Psoas muscle (tissue), 8 donors: Measurements from ENCODE around the gene HMGXB3. TPM values are rescaled to one million over a fixed set of nuclear protein-coding genes. Genes with fewer than 3 reads are reported as not detected.

Source experiments
- ATAC-seq, 4 donors: fragments of 200-7000 bp; cut with Tn5 transposase; one replicate each; pipeline ENCODE4 v1.9.1; 2020; ENCODE audit warnings: moderate library complexity in 3 of 4, mild to moderate bottlenecking in 2 of 4
- DNase-seq, 2 donors: peaks; one replicate each; pipeline ENCODE4 v3.0.0-alpha.2; 2020
- H3K27ac ChIP-seq: fragments of 200-600 bp; one replicate; pipeline ENCODE4 v1.8.0; 2022
- H3K27me3 ChIP-seq, 3 donors: fragments of 200-600 bp in 1 of 3; one replicate each; pipeline versions ENCODE4 v1.6.1 to v1.8.0; 2013 to 2022; ENCODE audit warnings: low read length in 2 of 3, mild to moderate bottlenecking in 2 of 3, moderate library complexity in 1 of 3; ENCODE audit not compliant: insufficient read depth in 3 of 3
- H3K36me3 ChIP-seq, 2 donors: fragments of 200-600 bp in 1 of 2; one replicate each; pipeline versions ENCODE4 v1.6.1 to v1.8.0; 2013 to 2022; ENCODE audit warnings: low read depth in 1 of 2, mild to moderate bottlenecking in 1 of 2, moderate library complexity in 1 of 2; ENCODE audit not compliant: insufficient read depth in 1 of 2
- H3K4me1 ChIP-seq: fragments of 200-600 bp; one replicate; pipeline ENCODE4 v1.8.0; 2022
- H3K4me3 ChIP-seq: fragments of 200-600 bp; one replicate; pipeline ENCODE4 v1.8.0; 2022; ENCODE audit warnings: mild to moderate bottlenecking
- H3K9me3 ChIP-seq: fragments of 200-600 bp; one replicate; pipeline ENCODE4 v1.8.0; 2022
- CTCF ChIP-seq: fragments of 200-600 bp; IDR thresholded peaks from one replicate; pipeline ENCODE4 v1.8.0; 2022; ENCODE audit warnings: antibody characterized with exemption
- WGBS, 3 donors: extraction: QIAGEN DNeasy Blood & Tissue Kit; methylation state at CpG; one replicate each; pipeline versions ENCODE4 v1.1.6 to v1.1.7; 2013; 5-methylcytosine and 5-hydroxymethylcytosine counted together
- intact Hi-C, 2 donors: fragments of 100-400 bp; cut with DNase I; formaldehyde crosslinking; loops; one replicate each; pipeline versions ENCODE4 v1.11.0 to v1.14.2; 2022
- polyA plus RNA-seq, 3 donors: library from polyadenylated mRNA; stranded (reverse); fragments of 200-250 nt; gene quantifications; one replicate each; pipeline ENCODE4 v1.2.3, GENCODE V29; 2013
- total RNA-seq, 4 donors: library from RNA; stranded (reverse); fragmentation: NEBNext Ultra II Directional in 2 of 4; extraction: Animal tissue kit (Norgen Biotek cat#: 25700) in 2 of 4; gene quantifications; one replicate each; pipeline versions ENCODE4 v1.2.1 to v1.2.4, GENCODE V29; 2021 to 2023
- donor health status: healthy with polysubstance abuse.
- donor health status: DM: no; HTN: no; CAD: no; lungs with moderate emphysema.
- donor health status: Bipolar disorder and iron deficiency.
- donor health status: healthy.
- donor health status: DM: yes; HTN: yes; CAD: no.
- donor health status: DM: no; HTN: no; CAD: no.
- donor health status: DM: no; HTN: no; CAD: no.
- donor health status: DM: yes; HTN: yes; CAD: no.

The HMGXB3 gene
- total and polyA plus RNA-seq, 7 donors: 8.6 to 23.2 (median 15.4) TPM

DNA sequence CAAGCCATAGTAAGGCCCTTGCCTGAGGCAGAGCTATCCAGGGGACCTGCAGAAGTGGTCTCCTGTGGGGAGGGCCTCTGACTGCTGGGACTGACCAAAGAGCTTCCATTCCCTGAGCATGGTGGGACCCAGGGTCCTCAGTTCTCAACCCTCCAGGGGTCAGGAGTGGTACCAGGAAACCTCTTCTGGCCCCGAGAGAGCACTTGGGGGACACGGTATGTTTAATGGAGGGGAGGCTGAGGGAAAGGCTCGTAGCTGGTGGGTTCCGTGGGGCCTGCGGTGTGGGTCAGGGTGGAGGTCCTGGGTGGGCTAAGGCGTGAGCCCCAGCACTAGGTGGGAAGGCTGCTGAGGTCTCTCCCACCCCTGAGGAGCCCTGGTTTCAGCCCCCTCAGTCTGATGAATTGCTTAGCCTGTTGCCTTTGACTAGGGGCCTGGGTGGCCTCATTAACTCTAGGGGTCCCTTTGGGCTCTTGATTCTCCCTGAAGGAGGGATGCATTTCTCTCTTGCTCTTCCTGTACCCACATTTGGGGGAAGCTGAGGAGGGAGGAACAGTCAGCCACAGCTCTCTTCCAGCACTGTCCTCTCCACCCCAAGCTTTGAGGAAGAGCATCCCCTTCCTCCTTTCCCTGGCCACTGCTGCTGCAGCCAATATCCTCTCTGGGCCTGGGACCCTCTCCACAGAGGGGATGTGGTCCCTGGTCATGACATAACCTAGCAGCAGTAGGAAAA is 51.9 kb downstream of the HMGXB3 start:
- ATAC-seq: peak in 1 of 4 donors; percentile 6
- no peak overlapping the region for H3K27ac ChIP-seq

DNA sequence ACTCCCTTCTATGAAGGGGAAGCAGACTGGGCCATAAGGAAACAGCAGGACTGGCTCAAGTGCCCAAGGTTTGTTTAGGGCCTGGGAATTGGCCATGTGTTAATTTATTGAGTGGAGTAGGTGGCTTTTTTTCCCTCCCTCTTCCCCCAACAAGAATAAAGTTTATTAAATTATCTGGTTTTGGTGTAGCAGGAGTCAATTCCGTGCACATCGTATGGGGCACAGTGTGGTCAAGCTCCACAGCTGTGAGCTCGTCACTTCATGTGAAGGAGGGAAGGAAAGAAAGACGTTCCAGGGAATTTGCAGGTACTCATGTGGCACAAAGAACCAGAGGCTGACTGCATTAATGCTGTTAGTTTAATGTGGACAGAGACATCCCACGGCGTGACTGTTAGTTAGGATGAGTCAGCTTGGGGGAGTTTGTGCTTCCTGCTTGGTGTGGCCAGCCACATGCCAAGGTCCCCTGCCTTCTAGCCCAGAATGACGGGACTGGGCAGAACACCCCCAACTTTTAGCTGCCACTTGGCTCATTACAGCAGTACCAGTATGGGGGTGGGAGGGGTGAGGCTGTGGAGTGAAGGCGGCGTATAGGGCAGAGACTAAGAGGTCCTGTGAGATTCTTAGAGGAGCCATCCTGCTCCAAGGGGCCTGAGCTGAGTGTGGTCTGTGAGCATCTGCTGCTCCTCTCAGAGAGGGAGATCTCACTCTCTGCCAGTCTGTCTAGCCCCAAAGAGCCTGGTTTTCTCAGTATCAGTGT is 52.6 kb downstream of the HMGXB3 start:
- 90 to 93% (median 92%) methylated on average over 9 of the region's 9 CpGs for WGBS, 3 donors

More for the DNA sequence above, 51.9 kb downstream of the HMGXB3 start:
- Histone ChIP-seq H3K9me3 (no peaks in the 10 kb centered on the region), H3K4me1 (no peaks in the 10 kb centered on the region), H3K4me3 (no peak overlapping the region), H3K27me3 (no peaks in the 10 kb centered on the region), H3K36me3 (peaks cover 37 to 90% of the 10 kb centered on the region in 2 donors)
- intact Hi-C loops: no loop called here
- TF ChIP-seq CTCF: no peak
- DNase-seq: peak in 1 of 2 donors; percentile 35
- 63 to 97% (median 78%) methylated on average over 5 to 6 of the region's 6 CpGs for WGBS, 3 donors

DNA sequence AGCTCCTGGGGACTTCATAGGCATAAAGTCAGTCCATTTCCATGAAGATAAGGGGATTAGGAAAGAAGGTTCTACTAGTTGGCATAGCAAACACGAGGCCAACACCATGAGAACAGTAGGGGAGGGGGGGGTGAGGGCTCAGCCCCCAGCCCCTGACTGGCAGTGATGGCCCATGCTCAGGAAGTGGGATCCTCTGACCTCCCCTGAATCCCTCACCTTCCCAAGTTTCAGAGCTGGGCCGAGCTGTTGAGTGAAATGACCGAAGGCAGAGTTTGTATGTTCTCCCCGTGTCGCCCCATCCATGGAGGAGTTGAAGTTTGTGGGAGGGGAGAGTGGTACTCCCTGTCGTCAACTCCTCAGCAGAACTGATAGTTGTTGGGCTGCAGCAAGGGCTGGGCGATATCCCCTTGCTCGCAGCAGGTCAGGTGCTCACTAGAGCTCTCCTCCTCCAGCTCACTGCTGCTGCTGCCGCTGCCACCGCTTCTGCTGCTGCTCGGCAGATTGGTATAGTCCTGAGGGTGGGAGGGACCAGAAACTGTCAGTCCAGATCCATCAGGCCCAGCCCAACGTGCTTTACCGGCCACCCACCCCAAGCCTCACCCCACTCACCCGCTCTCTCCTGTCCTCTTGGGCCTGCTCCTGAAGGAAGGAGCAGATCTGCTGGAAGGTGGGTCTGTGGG is 53.3 kb downstream of the HMGXB3 start:
- H3K4me3 ChIP-seq: no peak overlapping the region
- DNase-seq (peak in 1 of 2 donors; percentile 39), ATAC-seq (no peak)
- 94 to 96% (median 94%) methylated on average over 14 of the region's 14 CpGs for WGBS, 3 donors
- H3K9me3 ChIP-seq: no peaks in the 10 kb centered on the region
- H3K36me3 ChIP-seq: peaks cover 28 to 76% of the 10 kb centered on the region in 2 donors
- H3K4me1 ChIP-seq: peaks cover 6% of the 10 kb centered on the region
- H3K27me3 ChIP-seq: no peaks in the 10 kb centered on the region
- intact Hi-C loops: no loop called here
- no peak for TF ChIP-seq CTCF
- no peak overlapping the region for H3K27ac ChIP-seq

More for the DNA sequence above, 52.6 kb downstream of the HMGXB3 start:
- DNase-seq (peak in 1 of 2 donors; percentile 30), ATAC-seq (no peak)
- TF ChIP-seq CTCF: no peak
- H3K36me3 ChIP-seq: peaks cover 32 to 83% of the 10 kb centered on the region in 2 donors
- no peaks in the 10 kb centered on the region for H3K27me3 ChIP-seq
- no peak overlapping the region for H3K4me3 ChIP-seq
- intact Hi-C loops: no loop called here
- peaks cover 4% of the 10 kb centered on the region for H3K4me1 ChIP-seq
- H3K9me3 ChIP-seq: no peaks in the 10 kb centered on the region
- no peak overlapping the region for H3K27ac ChIP-seq

DNA sequence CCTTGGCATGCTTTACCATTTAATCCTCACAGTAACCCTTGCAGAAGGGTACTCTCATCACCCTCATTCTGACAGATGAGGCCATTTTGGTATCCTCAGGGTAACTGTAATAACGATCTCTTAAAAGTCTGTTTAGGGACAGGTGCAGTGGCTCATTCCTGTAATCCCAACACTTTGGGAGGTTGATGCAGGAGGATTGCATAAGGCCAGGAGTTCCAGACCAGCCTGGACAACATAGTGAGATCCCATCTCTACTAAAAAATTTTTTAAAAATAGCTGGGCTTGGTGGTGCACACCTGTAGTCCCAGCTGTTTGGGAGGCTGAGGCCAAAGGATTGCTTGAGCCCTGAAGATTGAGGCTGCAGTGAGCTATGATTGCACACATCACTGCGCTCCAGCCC is 54.0 kb downstream of the HMGXB3 start:
- H3K4me3 ChIP-seq: no peak overlapping the region
- DNase-seq (no peak), ATAC-seq (no peak)
- no peak overlapping the region for H3K27ac ChIP-seq
- TF ChIP-seq CTCF: no peak
- intact Hi-C loops: no loop called here
- no peaks in the 10 kb centered on the region for H3K27me3 ChIP-seq
- H3K4me1 ChIP-seq: peaks cover 6% of the 10 kb centered on the region
- whole genome bisulfite sequencing, 3 donors: 92 to 98% (median 98%) methylated on average over 2 of the region's 2 CpGs
- no peaks in the 10 kb centered on the region for H3K9me3 ChIP-seq
- peaks cover 23 to 69% of the 10 kb centered on the region in 2 donors for H3K36me3 ChIP-seq
